ENCODE data around the gene NRBP1.

GRCh38 chr2:27445155-27445554 is 16.7 kb downstream of the NRBP1 start:
- TF ChIP-seq CTCF (conservative IDR thresholded peaks at IDR 0.05; ENCODE audit: low read depth, low read length) = no peak
- no peak for TF ChIP-seq POLR2A (IDR thresholded peaks at IDR 0.05; ENCODE audit: low read depth, low read length)
- no peak for TF ChIP-seq RFX5 (IDR thresholded peaks at IDR 0.05; ENCODE audit: low read depth, low read length)
- no peak for TF ChIP-seq ELK1 (IDR thresholded peaks at IDR 0.05; ENCODE audit: borderline replicate concordance, low read depth, low read length)
- TF ChIP-seq CHD1 (IDR thresholded peaks at IDR 0.05; ENCODE audit: low read depth, low read length) = no peak
- TF ChIP-seq MAFK (IDR thresholded peaks at IDR 0.05; ENCODE audit: low read depth, low read length) = no peak
- TF ChIP-seq RAD21 (IDR thresholded peaks at IDR 0.05; ENCODE audit: low read length) = no peak

Data from IMR-90 (cell line).